ENCODE data around the gene MAGED4B.
"Not testable (repeated sequence)": the region's sequence is repeated elsewhere in the genome, so short reads cannot be mapped to it uniquely, and the experiment has no call there.

The MAGED4B gene

DNA sequence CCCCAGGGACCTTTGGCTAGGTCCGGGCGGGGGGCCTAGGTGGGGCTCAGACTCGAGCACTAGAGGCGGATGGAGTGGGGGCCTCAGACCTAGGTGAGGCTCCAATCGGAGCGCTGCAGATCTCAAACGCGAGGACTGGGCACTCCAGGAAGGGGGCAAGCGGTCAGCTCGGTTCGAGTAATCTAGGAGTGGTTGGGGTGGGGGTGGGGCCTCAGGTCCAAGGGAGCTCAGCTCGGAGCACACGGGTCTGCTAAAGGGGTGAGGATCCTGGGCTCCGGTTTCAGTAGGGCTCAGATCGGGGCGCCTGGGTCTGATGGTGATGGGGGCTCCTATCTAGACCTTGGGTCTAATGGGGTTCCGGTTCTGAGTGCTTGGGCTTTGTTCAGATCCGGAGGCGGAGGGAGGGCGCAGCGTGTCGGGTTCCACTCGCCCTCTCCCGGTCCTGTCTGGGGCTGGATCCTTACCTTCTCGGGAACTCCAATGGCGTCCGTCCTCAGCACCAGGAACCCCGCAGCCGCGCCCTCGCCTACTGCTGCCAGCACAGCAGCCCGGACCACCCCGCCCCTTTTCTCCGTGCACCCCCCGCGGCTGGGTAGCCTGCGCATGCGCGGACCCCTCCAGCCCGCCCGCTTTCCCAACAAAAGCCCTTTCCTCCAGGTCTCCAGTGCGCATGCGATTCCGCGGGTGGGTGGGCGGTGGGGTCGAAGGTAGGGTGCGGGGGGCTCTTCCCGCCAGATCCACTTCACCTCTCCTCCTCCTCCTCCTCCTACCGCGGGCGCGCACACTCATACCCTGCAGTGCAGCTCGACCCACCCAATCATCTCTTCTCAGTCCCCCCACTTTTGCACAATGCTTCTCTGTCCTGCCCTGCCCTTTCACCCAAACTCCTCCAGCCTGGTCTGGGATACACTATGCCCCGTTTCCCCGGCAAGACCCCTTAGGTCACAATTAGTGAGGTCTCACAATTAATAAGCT lies at the start of gene MAGED4B:
Gene MAGED4B (minus strand): TSS at position 518 of the 975 bp plus-strand sequence. CDS start 1,011 bp downstream, outside the sequence.
- not testable (repeated sequence) for DNase-seq

GRCh38 chrX:52118262-52118661 lies 49.3 kb upstream of the MAGED4B start:
- DNase-seq = no peak

GRCh38 chrX:52082578-52082977 lies 13.6 kb upstream of the MAGED4B start:
- DNase-seq = no peak

GRCh38 chrX:52078131-52078530 lies 9.1 kb upstream of the MAGED4B start:
- no peak for DNase-seq

GRCh38 chrX:52042288-52042687 lies 26.7 kb downstream of the MAGED4B start:
- DNase-seq = not testable (repeated sequence)

DNA sequence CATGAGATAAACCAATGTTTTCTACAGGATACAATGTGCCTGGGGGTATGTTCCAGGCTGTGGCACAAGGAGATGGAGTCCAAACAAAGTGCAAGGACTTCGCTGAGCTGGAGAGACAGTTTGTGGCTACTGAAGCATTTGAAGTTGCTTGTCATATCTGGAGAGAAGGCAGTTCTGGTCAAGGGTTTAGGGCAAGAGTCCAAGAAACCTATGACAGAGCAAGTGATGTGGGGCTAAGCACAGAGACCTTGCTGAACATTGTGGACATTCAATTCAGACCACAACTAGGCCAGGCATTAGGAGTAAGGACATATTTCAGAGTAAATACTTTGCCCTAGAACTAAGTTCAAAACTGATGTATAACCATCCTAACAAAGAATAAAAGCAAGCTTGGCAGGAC lies 34.8 kb downstream of the MAGED4B start:
- DNase-seq = no peak

DNA sequence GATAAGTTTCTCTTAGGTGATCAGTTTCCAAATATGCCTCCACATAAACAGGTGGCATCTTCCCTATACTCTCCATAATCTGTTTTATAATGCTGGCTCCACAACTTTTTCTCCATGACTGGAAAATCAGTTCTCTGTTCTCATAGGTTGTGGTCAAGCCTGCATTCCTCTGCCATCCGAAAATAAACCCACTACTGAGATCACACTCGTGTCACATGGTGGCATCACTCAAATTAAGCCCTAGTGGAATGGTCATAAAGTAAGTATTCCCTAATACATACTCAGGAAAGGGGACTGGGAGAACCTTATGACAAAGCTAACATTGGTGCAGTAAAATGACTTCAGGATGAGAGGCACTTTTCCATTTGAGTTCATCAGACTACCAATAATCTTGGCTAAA lies 37.6 kb downstream of the MAGED4B start:
- DNase-seq = no peak

- DNase-seq = no peak
These were observed 53.2 kb downstream of the MAGED4B start for GRCh38 chrX:52015794-52016193.

Measured in amygdala (tissue), 56 donors.